Naive thymus-derived CD8-positive, alpha-beta T cell (primary cell): ENCODE results near the gene ADARB1. TPM values are rescaled to one million over a fixed set of nuclear protein-coding genes. Genes with fewer than 3 reads are reported as not detected.
A peak's percentile ranks its signal among the peaks of the same experiment; 100 is the strongest.

ENCODE experiments used
- ATAC-seq, 2 donors: fragments of 150-1000 bp; cut with Tn5 transposase in 1 of 2; sonication (Bioruptor Pico), chemical (Tn5 transposase) in 1 of 2; 1 replicate in 1 of 2; 2 replicates in 1 of 2; pipeline ENCODE4 v1.10.0; 2021; ENCODE audit warnings: mild to moderate bottlenecking in 2 of 2, moderate library complexity in 2 of 2
- POLR2A ChIA-PET: fragments of 350-600 bp; sonication (Branson Sonifier 250); formaldehyde crosslinking; loops from one replicate; lab custom pipeline; 2021; ENCODE audit warnings: antibody characterized with exemption; lab: Charles Lee
- DNase-seq, 10 donors: peaks; one replicate each; pipeline versions ENCODE4 v3.0.0 to v3.0.0-alpha.2; 2020 to 2022
- H3K27ac Mint-ChIP-seq, 10 donors: one replicate each; pipeline ENCODE4 v1.8.0; 2020 to 2022; ENCODE audit warnings: mild to moderate bottlenecking in 10 of 10, mixed read lengths in 10 of 10, moderate library complexity in 4 of 10, inconsistent platforms in 1 of 10
- H3K27me3 Mint-ChIP-seq, 5 donors: one replicate each; pipeline ENCODE4 v1.8.0; 2021 to 2022; ENCODE audit warnings: mixed read lengths in 5 of 5
- H3K36me3 Mint-ChIP-seq, 3 donors: one replicate each; pipeline ENCODE4 v1.8.0; 2020 to 2022; ENCODE audit warnings: mixed read lengths in 3 of 3, mild to moderate bottlenecking in 2 of 3, inconsistent platforms in 1 of 3
- H3K4me1 Mint-ChIP-seq, 4 donors: one replicate each; pipeline ENCODE4 v1.8.0; 2021 to 2022; ENCODE audit warnings: mixed read lengths in 4 of 4
- H3K4me3 Mint-ChIP-seq, 10 donors: one replicate each; pipeline ENCODE4 v1.8.0; 2020 to 2022; ENCODE audit warnings: mild to moderate bottlenecking in 10 of 10, mixed read lengths in 10 of 10, moderate library complexity in 6 of 10, inconsistent platforms in 1 of 10
- H3K9me3 Mint-ChIP-seq, 9 donors: one replicate each; pipeline ENCODE4 v1.8.0; 2020 to 2022; ENCODE audit warnings: mixed read lengths in 9 of 9, mild to moderate bottlenecking in 3 of 9, inconsistent platforms in 1 of 9, moderate library complexity in 1 of 9
- polyA plus RNA-seq, 3 donors: library from polyadenylated mRNA; unstranded; fragments of 300-500 nt; fragmentation: Illumina TruSeq; gene quantifications; one replicate each; pipeline ENCODE4 v1.2.3, GENCODE V29; 2021
- total RNA-seq, 8 experiments: library from RNA in 2 of 8; stranded (reverse) in 2 of 8; gene quantifications; one replicate each; pipeline ENCODE4 v1.2.3 and lab custom pipeline; 2021 to 2026

ADARB1 gene
- total and polyA plus RNA-seq, 5 experiments from 2014 or later: 2.9 to 36.9 (median 7.7) TPM

DNA sequence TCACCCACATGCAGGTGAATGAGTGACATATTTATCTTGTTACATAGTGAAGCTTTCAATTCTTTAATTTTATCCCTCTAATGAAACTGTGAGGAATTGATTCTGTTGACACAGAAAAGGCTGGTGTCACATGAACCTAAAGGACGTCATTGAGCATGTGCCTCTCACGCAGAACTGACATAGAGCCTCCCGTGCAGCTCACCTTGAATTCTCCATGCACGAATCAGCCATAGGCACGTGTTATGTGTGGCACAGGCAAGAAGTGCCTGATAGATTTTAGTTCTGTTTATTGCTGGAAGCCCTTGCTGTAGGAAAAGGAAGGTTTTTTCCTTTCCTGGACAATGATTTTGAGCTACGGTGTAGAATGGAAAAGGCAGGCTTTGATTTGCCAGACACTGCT is 11.3 kb downstream of the ADARB1 start:
- Mint-ChIP-seq H3K4me3 (peak overlapping the region in 2 of 10 donors; percentile 4 to 23), H3K36me3 (no peaks in the 10 kb centered on the region), H3K4me1 (peaks cover 57 to 97% (median 93%) of the 10 kb centered on the region in 4 donors), H3K27ac (peak overlapping the region in 4 of 10 donors; percentile 2 to 94 (median 66)), H3K27me3 (no peaks in the 10 kb centered on the region), H3K9me3 (no peaks in the 10 kb centered on the region)
- POLR2A ChIA-PET: interaction anchor here (1.2 kb wide), 1 partner anchor 11 kb away, joined by 3 read pairs; no protein-coding TSS in a partner anchor
- DNase-seq: no peak
- no peak for ATAC-seq

DNA sequence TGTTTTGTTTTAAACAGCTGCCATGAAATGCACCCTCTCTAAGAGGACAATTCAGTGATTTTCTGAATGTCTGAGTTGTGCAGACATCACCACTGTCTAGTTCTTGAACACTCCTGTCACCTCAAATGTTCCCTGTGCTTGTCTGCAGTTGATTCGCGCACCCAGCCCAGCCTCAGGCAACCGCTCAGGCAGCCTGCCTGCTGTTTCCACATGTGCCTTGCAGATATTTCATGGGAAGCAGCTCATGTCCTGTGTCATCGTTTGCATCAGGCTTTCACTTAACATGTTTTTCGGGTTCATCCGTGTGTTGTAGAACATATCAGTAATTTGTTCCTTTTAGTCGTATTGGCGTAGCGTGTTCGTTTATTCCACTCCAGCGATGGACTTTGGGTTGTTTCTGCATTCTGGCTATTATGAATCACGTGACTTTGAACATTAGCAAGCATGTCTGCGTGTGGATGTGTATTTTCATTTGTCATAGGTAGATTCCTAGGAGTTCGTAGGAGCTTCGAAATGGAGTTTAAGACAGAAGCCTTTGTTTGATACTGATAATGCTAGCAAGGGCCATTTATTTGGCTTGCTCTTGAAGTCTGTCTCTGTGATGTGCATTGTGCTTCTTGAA is 12.1 kb downstream of the ADARB1 start:
- H3K27me3 Mint-ChIP-seq: no peaks in the 10 kb centered on the region
- H3K36me3 Mint-ChIP-seq: no peaks in the 10 kb centered on the region
- no peaks in the 10 kb centered on the region for H3K9me3 Mint-ChIP-seq
- peak overlapping the region in 9 of 10 donors; percentile 64 to 88 (median 76) for H3K4me3 Mint-ChIP-seq
- DNase-seq: no peak
- POLR2A ChIA-PET: interaction anchor here (1.2 to 1.5 kb wide), 2 partner anchors 10 to 12 kb away, joined by 3 read pairs; no protein-coding TSS in a partner anchor
- no peak for ATAC-seq
- H3K4me1 Mint-ChIP-seq: peaks cover 52 to 97% (median 93%) of the 10 kb centered on the region in 4 donors
- peak overlapping the region in 9 of 10 donors; percentile 2 to 86 (median 56) for H3K27ac Mint-ChIP-seq

- H3K27ac Mint-ChIP-seq: peak overlapping the region; percentile 17 to 86 (median 79)
- H3K36me3 Mint-ChIP-seq: no peaks in the 10 kb centered on the region
- peaks cover 47 to 95% (median 87%) of the 10 kb centered on the region in 4 donors for H3K4me1 Mint-ChIP-seq
- ATAC-seq (peak; percentile 68 to 80), DNase-seq (peak in 2 of 10 donors; percentile 42)
- H3K9me3 Mint-ChIP-seq: no peaks in the 10 kb centered on the region
- peak overlapping the region; percentile 36 to 88 (median 74) for H3K4me3 Mint-ChIP-seq
- POLR2A ChIA-PET: interaction anchor here (1.5 kb wide), 1 partner anchor 11 kb away, joined by 3 read pairs; no protein-coding TSS in a partner anchor
- no peaks in the 10 kb centered on the region for H3K27me3 Mint-ChIP-seq
These were observed 12.8 kb downstream of the ADARB1 start for GRCh38 chr21:45087022-45087823.

DNA sequence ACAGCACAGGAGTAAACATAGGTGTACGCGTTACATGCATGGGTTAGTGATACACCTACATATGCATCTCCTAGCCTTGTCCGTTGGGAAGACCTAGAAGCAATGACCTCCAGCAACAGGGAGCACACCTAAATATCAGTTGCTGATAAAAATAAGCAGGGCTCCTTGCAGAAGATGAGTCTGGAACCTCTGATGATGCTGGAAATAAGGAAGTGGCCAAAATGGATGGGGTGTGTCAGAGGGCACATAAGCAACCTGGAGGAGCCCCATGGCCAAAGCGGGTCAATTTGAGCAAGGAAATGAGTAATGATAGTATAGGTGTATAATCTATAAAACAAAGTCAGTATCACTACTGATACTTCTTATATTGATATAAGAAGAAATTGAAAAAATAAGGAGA is 13.7 kb downstream of the ADARB1 start:
- Mint-ChIP-seq H3K4me3 (peak overlapping the region in 9 of 10 donors; percentile 36 to 88 (median 76)), H3K27me3 (no peaks in the 10 kb centered on the region), H3K27ac (peak overlapping the region in 9 of 10 donors; percentile 0 to 86 (median 76)), H3K4me1 (peaks cover 42 to 93% (median 82%) of the 10 kb centered on the region in 4 donors), H3K36me3 (no peaks in the 10 kb centered on the region), H3K9me3 (no peaks in the 10 kb centered on the region)
- no peak for ATAC-seq
- POLR2A ChIA-PET: interaction anchor here (1.5 kb wide), 1 partner anchor 12 kb away, joined by 3 read pairs; no protein-coding TSS in a partner anchor
- DNase-seq: no peak

DNA sequence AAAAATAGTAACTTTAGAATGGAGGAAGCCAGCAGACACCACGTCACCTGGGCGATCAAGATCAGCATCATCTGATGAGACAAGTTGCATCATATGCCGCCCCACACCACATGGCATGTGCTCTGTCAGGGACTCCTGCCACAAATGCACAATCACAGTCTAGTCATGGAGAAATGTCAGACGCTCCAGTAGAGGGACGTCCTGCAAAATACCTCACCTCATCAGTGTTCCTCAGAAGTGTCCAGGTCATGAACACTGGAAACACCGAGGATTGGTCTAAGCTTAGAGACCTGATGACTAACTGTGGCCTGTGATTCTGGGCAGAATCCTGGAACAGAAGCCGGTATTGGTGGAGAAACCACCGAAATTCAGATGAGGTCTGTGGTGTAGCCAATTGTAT is 14.3 kb downstream of the ADARB1 start:
- Mint-ChIP-seq H3K27ac (peak overlapping the region in 2 of 10 donors; percentile 4 to 75), H3K4me1 (peaks cover 42 to 93% (median 82%) of the 10 kb centered on the region in 4 donors), H3K27me3 (no peaks in the 10 kb centered on the region), H3K36me3 (no peaks in the 10 kb centered on the region), H3K4me3 (peak overlapping the region in 1 of 10 donors; percentile 81), H3K9me3 (no peaks in the 10 kb centered on the region)
- DNase-seq: no peak
- POLR2A ChIA-PET: no interaction called here
- ATAC-seq: no peak

GRCh38 chr21:45089964-45090363 is 15.6 kb downstream of the ADARB1 start:
- ATAC-seq (no peak), DNase-seq (no peak)
- Mint-ChIP-seq H3K36me3 (no peaks in the 10 kb centered on the region), H3K9me3 (no peaks in the 10 kb centered on the region), H3K4me3 (peak overlapping the region in 3 of 10 donors; percentile 0 to 49 (median 24)), H3K4me1 (peaks cover 35 to 93% (median 79%) of the 10 kb centered on the region in 4 donors), H3K27me3 (no peaks in the 10 kb centered on the region), H3K27ac (peak overlapping the region in 4 of 10 donors; percentile 19 to 71 (median 62))
- POLR2A ChIA-PET: no interaction called here

DNA sequence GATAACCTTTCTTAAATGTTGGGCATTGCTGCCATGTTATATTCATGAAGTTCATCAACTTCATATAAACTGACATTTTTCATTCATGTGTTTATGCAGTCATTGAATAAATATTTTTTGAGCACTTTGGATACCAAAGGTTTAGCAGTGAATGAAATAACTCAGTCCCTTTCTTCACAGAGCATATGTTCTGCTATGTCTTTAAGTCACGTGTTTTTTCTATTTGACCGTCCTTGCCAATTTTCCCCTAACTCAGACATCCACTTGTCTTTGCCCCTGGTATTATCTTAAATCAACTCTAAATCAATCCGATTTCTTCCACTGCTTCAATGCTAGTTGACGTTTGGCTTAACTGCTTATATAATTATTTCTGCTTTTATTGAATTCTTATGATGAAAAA is 16.6 kb downstream of the ADARB1 start:
- Mint-ChIP-seq H3K36me3 (no peaks in the 10 kb centered on the region), H3K4me3 (no peak overlapping the region), H3K27ac (peak overlapping the region in 3 of 10 donors; percentile 34 to 57 (median 54)), H3K4me1 (peaks cover 38 to 93% (median 77%) of the 10 kb centered on the region in 4 donors), H3K27me3 (no peaks in the 10 kb centered on the region), H3K9me3 (no peaks in the 10 kb centered on the region)
- DNase-seq (no peak), ATAC-seq (no peak)
- POLR2A ChIA-PET: interaction anchor here (1.0 kb wide), 1 partner anchor 12 kb away, joined by 3 read pairs; no protein-coding TSS in a partner anchor

- H3K27me3 Mint-ChIP-seq: no peaks in the 10 kb centered on the region
- no peaks in the 10 kb centered on the region for H3K9me3 Mint-ChIP-seq
- peaks cover 36 to 90% (median 74%) of the 10 kb centered on the region in 4 donors for H3K4me1 Mint-ChIP-seq
- DNase-seq (no peak), ATAC-seq (no peak)
- POLR2A ChIA-PET: interaction anchor here (1.0 kb wide), 1 partner anchor 13 kb away, joined by 3 read pairs; no protein-coding TSS in a partner anchor
- H3K4me3 Mint-ChIP-seq: no peak overlapping the region
- H3K27ac Mint-ChIP-seq: peak overlapping the region in 4 of 10 donors; percentile 31 to 57 (median 44)
- no peaks in the 10 kb centered on the region for H3K36me3 Mint-ChIP-seq
These were observed 17.4 kb downstream of the ADARB1 start for GRCh38 chr21:45091550-45092322.

DNA sequence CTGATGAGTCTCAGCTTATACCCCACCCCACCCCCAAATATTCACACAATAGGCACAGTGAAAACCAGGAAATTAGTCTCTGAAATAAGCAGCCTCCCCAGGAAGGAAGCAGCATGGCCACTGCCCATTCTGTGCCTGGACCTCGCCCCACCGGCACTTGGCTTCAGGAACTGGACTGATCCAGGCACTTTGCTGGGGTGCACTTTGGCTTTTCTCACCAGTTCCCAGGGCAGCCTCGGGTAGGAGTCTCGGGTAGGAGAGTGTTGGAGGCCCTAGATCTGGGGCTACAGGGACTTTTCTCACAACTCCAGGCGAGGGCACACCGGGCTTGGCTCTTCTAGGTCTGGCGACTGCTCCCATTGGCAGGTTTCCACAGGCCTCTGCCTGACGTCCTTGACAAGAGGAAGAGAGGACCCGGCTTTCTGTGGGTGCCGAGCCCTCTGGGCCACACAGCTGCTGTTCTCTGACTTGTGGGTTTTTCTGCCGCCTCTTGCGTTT is 18.7 kb downstream of the ADARB1 start:
- ATAC-seq (peak; percentile 35 to 45), DNase-seq (no peak)
- peak overlapping the region in 6 of 10 donors; percentile 13 to 62 (median 42) for H3K4me3 Mint-ChIP-seq
- H3K9me3 Mint-ChIP-seq: no peaks in the 10 kb centered on the region
- POLR2A ChIA-PET: interaction anchor here (0.6 kb wide), 1 partner anchor 9 kb away, joined by 3 read pairs; no protein-coding TSS in a partner anchor
- no peaks in the 10 kb centered on the region for H3K27me3 Mint-ChIP-seq
- H3K27ac Mint-ChIP-seq: peak overlapping the region in 7 of 10 donors; percentile 25 to 87 (median 63)
- peaks cover 25 to 89% (median 72%) of the 10 kb centered on the region in 4 donors for H3K4me1 Mint-ChIP-seq
- no peaks in the 10 kb centered on the region for H3K36me3 Mint-ChIP-seq

DNA sequence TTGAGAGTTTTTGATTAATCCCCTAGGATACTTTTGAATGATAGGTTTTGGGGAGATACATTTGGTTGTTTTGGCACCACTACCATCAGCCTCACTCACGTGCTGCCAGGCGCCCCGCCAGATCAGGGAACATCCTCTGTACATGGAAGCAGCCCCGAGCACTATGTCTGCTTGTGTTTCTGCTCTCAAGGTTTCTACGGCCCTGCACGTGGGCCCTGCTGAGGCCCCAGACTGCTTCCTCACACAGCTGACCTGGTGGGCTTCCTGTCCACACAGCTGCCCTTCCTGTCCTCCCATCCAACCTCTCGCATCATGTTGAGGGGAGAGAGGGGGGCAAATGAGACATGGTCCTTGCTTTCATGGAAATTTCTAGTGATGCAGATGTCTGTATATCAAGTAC is 20.0 kb downstream of the ADARB1 start:
- Mint-ChIP-seq H3K27ac (peak overlapping the region in 5 of 10 donors; percentile 19 to 85 (median 45)), H3K4me3 (peak overlapping the region in 1 of 10 donors; percentile 5), H3K9me3 (no peaks in the 10 kb centered on the region), H3K4me1 (peaks cover 31 to 88% (median 74%) of the 10 kb centered on the region in 4 donors), H3K36me3 (peaks cover 0 to 2% (median 0%) of the 10 kb centered on the region in 3 donors), H3K27me3 (no peaks in the 10 kb centered on the region)
- DNase-seq: no peak
- no peak for ATAC-seq
- POLR2A ChIA-PET: no interaction called here

GRCh38 chr21:45095505-45095904 is 21.1 kb downstream of the ADARB1 start:
- no peaks in the 10 kb centered on the region for H3K9me3 Mint-ChIP-seq
- H3K36me3 Mint-ChIP-seq: peaks cover 0 to 2% (median 2%) of the 10 kb centered on the region in 3 donors
- peaks cover 26 to 80% (median 66%) of the 10 kb centered on the region in 4 donors for H3K4me1 Mint-ChIP-seq
- no peak for DNase-seq
- POLR2A ChIA-PET: no interaction called here
- peak overlapping the region in 4 of 10 donors; percentile 14 to 85 (median 42) for H3K27ac Mint-ChIP-seq
- ATAC-seq: no peak
- H3K27me3 Mint-ChIP-seq: no peaks in the 10 kb centered on the region
- peak overlapping the region in 1 of 10 donors; percentile 54 for H3K4me3 Mint-ChIP-seq
